ENCODE data around the gene PLA2G12B. TPM values are rescaled to one million over a fixed set of nuclear protein-coding genes. Genes with fewer than 3 reads are reported as not detected.

Gene PLA2G12B
- total RNA-seq, 1 experiment from 2014 or later = not detected

DNA sequence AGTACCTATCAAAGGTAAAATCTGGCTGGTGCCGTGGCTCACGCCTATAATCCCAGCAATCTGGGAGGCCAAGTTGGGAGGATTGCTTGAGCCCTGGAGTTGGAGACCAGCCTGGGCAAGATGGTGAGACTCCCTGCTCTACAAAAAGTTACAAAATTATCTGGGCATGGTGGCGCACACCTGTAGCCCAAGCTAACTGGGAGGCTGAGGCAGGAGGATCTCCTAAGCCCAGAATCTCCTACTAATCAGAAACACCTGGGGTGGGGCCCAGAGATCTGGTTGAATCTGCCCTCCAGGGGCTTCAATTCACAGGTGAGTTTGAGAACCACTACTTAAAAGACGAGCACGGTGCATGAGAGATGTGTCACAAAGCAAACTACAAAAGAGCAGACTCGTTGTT lies 2.4 kb downstream of the PLA2G12B start:
- no peaks in the 10 kb centered on the region for H3K9me2 ChIP-seq (replicated peaks; ENCODE audit: low read length)
- no peaks in the 10 kb centered on the region for H3K79me2 ChIP-seq (ENCODE audit: low read length)
- H3K27me3 ChIP-seq (ENCODE audit: low read length) = peaks cover 26% of the 10 kb centered on the region
- peak overlapping the region; percentile 4 for H3K4me2 ChIP-seq (ENCODE audit: low read length)
- ChIA-PET CTCF (no interaction called here), POLR2A (ENCODE audit: unreplicated experiment) (no interaction called here)
- no peaks in the 10 kb centered on the region for H3K9me3 ChIP-seq (ENCODE audit: low read length)
- H3K36me3 ChIP-seq (ENCODE audit: low read depth, low read length) = no peaks in the 10 kb centered on the region
- DNase-seq = peak; percentile 53
- H3K4me3 ChIP-seq (ENCODE audit: low read length) = no peak overlapping the region
- peaks cover 9% of the 10 kb centered on the region for H3K4me1 ChIP-seq (ENCODE audit: insufficient read depth, low read length)
- H3K9ac ChIP-seq (ENCODE audit: low read length) = no peak overlapping the region
- BruUV-seq (replicated peaks) = no TSS peak
- no peaks in the 10 kb centered on the region for H4K20me1 ChIP-seq (ENCODE audit: low read length)
- peak overlapping the region; percentile 6 for H2AFZ ChIP-seq (ENCODE audit: low read length)
- peak; percentile 19 for ATAC-seq
- TF ChIP-seq CTCF (conservative IDR thresholded peaks at IDR 0.05; ENCODE audit: low read depth, low read length) (no peak), EZH2phosphoT487 (IDR thresholded peaks at IDR 0.05; ENCODE audit: borderline replicate concordance, low read length) (no peak), EZH2 (IDR thresholded peaks at IDR 0.05; ENCODE audit: low read length, unreplicated experiment) (no peak)
- intact Hi-C loops (cut with micrococcal nuclease) = no loop called here
- no peaks in the 10 kb centered on the region for H3F3A ChIP-seq (ENCODE audit: low read length, unreplicated experiment)
- no peak overlapping the region for H3K27ac ChIP-seq (ENCODE audit: low read length)

DNA sequence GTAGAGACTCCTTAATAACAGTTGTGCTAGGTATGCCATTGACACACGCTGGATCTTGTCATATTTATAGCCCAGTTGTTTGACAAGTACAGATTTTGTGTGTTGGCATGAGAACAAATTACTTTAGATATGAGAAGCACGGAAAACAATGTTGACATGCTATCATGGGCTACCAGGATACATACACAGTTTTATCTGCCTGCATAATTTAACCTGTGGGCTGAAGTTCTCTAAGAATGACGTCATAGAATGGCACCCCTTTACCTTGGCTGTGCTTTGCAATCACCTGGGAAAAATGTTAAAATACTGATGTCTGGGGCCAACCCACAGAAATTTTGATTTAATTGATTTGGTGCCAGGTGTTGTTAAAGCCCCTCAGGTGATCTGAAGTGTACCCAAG lies 2.8 kb downstream of the PLA2G12B start:
- no peaks in the 10 kb centered on the region for H3K9me2 ChIP-seq (replicated peaks; ENCODE audit: low read length)
- ATAC-seq = no peak
- BruUV-seq (replicated peaks) = no TSS peak
- H3K79me2 ChIP-seq (ENCODE audit: low read length) = no peaks in the 10 kb centered on the region
- no peaks in the 10 kb centered on the region for H4K20me1 ChIP-seq (ENCODE audit: low read length)
- no peaks in the 10 kb centered on the region for H3K36me3 ChIP-seq (ENCODE audit: low read depth, low read length)
- ChIA-PET POLR2A (ENCODE audit: unreplicated experiment) (no interaction called here), CTCF (no interaction called here)
- intact Hi-C loops (cut with micrococcal nuclease) = no loop called here
- H2AFZ ChIP-seq (ENCODE audit: low read length) = no peak overlapping the region
- TF ChIP-seq EZH2phosphoT487 (IDR thresholded peaks at IDR 0.05; ENCODE audit: borderline replicate concordance, low read length) (no peak), EZH2 (IDR thresholded peaks at IDR 0.05; ENCODE audit: low read length, unreplicated experiment) (no peak), CTCF (conservative IDR thresholded peaks at IDR 0.05; ENCODE audit: low read depth, low read length) (no peak)
- H3F3A ChIP-seq (ENCODE audit: low read length, unreplicated experiment) = no peaks in the 10 kb centered on the region
- no peaks in the 10 kb centered on the region for H3K9me3 ChIP-seq (ENCODE audit: low read length)
- H3K9ac ChIP-seq (ENCODE audit: low read length) = no peak overlapping the region
- H3K27me3 ChIP-seq (ENCODE audit: low read length) = peaks cover 26% of the 10 kb centered on the region
- H3K4me2 ChIP-seq (ENCODE audit: low read length) = no peak overlapping the region
- no peak overlapping the region for H3K27ac ChIP-seq (ENCODE audit: low read length)
- no peak for DNase-seq
- peaks cover 9% of the 10 kb centered on the region for H3K4me1 ChIP-seq (ENCODE audit: insufficient read depth, low read length)
- H3K4me3 ChIP-seq (ENCODE audit: low read length) = no peak overlapping the region

DNA sequence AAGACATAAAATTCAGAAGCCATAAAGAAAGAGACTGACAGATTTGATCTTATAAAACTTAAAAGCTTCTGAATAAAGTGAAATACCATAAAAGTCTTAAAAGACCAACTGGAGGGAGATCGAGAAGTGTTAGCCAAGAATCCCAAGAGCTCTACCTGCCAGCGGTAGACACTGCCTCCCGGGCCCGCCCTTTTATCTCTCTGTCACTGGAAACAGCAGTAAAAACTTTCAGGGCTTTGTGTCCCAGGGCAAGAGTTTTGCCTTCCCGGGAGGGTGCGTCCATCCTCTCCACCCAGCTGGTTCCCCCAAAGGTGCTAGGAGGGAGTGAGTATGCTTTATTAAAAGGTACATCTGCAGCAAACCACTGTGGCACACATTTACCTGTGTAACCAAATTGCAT lies 5.8 kb downstream of the PLA2G12B start:
- Histone ChIP-seq H3K27ac (ENCODE audit: low read length) (no peak overlapping the region), H3F3A (ENCODE audit: low read length, unreplicated experiment) (no peaks in the 10 kb centered on the region), H3K4me2 (ENCODE audit: low read length) (no peak overlapping the region), H3K79me2 (ENCODE audit: low read length) (no peaks in the 10 kb centered on the region), H3K4me3 (ENCODE audit: low read length) (no peak overlapping the region), H3K9me2 (replicated peaks; ENCODE audit: low read length) (no peaks in the 10 kb centered on the region), H3K9me3 (ENCODE audit: low read length) (no peaks in the 10 kb centered on the region), H3K9ac (ENCODE audit: low read length) (no peak overlapping the region), H4K20me1 (ENCODE audit: low read length) (no peaks in the 10 kb centered on the region), H3K4me1 (ENCODE audit: insufficient read depth, low read length) (peaks cover 9% of the 10 kb centered on the region), H2AFZ (ENCODE audit: low read length) (peak overlapping the region; percentile 0; the same call in 1 of the 2 replicates), H3K27me3 (ENCODE audit: low read length) (peaks cover 49% of the 10 kb centered on the region), H3K36me3 (ENCODE audit: low read depth, low read length) (no peaks in the 10 kb centered on the region)
- ATAC-seq (no peak), DNase-seq (no peak)
- intact Hi-C loops (cut with micrococcal nuclease) = no loop called here
- ChIA-PET CTCF (no interaction called here), POLR2A (ENCODE audit: unreplicated experiment) (interaction anchor here (0.6 kb wide), 2 partner anchors 10 to 78 kb away, joined by 3 read pairs; no protein-coding TSS in a partner anchor)
- BruUV-seq (replicated peaks) = no TSS peak
- TF ChIP-seq EZH2phosphoT487 (IDR thresholded peaks at IDR 0.05; ENCODE audit: borderline replicate concordance, low read length) = no peak
- no peak for TF ChIP-seq EZH2 (IDR thresholded peaks at IDR 0.05; ENCODE audit: low read length, unreplicated experiment)
- TF ChIP-seq CTCF (conservative IDR thresholded peaks at IDR 0.05; ENCODE audit: low read depth, low read length) = no peak

Measured in PC-3 (cell line).